Fibroblast of peridontal ligament (primary cell): ENCODE results near the gene DLGAP1.
"Not testable (repeated sequence)": the region's sequence is repeated elsewhere in the genome, so short reads cannot be mapped to it uniquely, and the experiment has no call there.

ENCODE experiments used
- DNase-seq: peaks from one replicate; pipeline ENCODE4 v3.0.0-alpha.2; 2010; ENCODE audit errors: extremely low read depth

DLGAP1 gene

DNA sequence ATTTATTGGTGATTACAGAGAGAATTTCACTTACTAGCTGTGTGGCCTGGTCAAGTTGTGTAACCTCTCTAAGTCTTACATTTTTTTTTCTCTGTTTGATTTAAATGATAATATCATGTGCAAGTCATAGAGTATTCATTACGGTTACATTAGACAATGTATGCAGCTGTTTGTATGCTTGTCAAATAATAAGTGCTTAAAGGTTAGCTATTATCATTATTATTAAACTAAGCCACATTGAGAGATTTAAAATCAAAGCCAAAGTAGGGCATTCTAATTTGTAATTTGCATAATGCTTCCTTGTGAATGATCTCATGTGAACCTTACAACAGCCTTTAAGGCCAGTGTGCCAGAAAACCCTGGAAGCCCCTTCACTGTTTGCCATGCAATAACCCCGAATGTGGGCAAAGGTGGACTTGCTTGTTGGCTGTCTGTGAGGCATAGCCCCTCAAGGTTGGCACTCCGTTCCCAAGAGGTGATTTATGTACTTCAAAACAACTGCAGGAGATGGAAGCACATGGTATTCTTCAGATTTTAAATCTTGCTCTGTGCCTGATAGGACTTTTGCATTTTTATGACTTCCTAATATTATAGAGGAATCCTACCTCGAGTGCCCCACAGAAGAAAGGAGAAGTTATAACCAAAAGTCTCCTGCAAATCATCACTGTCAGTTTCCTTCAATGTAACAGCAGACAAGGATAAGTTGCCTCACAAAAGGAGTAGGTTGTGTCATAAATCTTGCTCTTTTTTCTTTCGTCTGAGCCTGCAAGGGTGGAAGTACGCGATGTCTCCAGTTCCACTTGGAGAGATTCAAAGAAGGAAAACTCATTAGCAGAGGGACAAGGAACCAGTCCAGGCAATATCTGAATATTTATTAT, 733.1 kb downstream of the DLGAP1 start:
- no peak for DNase-seq

GRCh38 chr18:3720818-3721545, 734.1 kb downstream of the DLGAP1 start:
- no peak for DNase-seq

GRCh38 chr18:3720159-3720558, 734.9 kb downstream of the DLGAP1 start:
- no peak for DNase-seq

DNA sequence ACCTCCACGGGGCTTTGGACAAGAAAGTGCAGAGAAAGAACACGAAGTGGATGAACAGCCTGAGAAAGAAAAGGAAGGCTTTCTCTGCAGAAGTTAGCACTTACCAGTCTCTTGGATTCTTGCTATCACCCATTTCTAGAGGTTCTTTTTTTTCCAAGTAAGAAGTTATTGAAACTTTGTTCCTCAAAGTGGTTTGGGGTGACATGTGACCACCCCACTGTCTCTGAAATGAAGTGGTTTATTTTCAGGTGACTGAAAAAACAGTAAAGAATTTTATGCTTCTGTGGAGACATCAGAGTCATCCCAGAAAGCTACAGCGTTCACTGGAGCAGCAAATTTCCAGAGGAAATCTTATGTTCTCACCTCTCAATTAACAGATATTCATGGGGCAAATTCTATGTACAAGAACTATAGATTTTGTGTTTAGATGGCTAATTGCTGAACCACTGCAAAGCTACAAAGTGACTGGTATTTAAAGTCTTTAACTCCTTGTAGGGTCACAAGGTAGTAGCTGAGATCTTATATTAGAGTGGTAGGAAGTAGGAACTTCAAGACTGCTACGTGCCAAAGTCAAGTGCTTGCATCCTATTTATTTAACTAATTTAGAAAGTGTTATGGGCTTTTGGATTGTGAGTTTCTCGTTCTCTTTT, 737.6 kb downstream of the DLGAP1 start:
- DNase-seq: no peak

DNA sequence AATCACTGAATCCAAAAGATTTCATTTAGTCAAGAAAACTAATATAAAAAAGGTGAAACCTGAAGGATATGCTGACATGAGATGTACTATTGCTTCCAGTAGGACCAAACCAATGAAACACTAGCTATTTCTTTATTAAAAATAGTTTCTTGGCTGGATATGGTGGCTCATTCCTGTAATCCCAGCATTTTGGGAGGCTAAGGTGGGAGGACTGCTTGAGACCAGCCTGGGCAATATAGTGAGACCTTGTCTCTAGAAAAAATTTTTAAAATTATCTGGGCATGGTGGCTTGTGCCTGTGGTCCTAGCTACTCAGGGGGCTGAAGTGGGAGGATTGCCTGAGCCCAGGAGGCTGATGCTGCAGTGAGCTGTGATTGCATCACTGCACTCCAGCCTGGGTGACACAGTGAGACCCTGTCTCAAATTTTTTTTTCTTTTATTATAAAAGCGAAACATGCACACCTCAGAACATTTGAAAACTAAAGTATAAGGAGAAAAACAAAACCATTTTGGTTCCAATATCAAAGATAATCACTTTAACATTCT, 738.9 kb downstream of the DLGAP1 start:
- DNase-seq: no peak

DNA sequence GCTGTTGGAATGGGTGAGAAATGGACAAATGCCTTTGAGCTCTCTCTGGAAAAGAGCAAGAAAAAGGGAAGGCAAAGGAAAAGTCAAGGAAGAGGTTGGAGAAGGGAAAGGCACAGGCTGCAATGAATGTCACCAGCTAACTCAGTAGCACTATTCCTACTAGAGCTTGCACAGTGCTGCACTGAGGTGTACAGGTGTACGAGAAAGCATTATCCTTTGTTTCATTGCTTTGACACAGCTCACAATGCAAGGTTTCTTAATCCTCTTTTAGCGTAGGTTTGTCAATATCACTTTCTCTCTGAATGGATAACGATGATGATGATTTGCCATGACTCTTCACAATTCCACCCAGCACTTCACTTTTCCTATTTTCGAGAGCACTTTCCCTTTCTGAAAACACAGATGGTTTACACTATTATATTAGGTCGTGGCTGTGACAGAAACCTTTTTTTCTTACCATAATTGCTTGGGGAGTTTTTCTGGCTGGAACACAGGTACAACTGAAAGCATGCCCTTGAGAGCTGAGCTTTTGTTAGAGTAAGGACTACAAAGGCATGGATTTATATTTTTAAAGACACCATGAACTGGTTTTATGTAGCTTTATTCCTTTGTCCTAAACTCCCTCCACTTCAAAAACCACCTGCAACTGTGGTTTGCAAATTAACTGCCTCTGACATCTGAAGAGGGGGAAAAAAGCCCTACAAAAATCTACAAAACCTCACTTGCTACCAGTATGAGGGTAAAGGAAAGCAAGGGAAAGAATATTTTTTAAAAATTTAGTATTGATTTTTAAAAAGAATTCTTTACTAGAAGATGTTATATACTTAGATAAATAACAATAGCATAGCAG, 739.7 kb downstream of the DLGAP1 start:
- DNase-seq: no peak

DNA sequence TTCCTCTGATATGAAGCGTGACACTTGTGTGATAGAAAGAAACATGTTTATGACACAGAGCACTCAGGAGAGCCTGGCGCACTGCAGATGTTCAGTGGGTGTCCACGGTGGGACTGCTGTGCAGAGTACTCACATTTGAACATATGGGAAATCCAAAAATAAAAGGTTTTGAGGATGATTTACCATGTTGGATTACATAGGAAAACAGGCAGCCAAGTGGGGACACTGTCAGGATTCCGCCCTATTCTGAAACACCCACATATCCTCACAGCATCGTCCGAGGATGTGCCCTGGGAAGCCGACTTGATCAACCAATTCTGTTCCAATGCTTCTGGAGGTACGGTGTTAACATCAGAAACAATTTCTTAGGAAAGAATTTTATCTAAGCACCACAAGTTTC, 741.4 kb downstream of the DLGAP1 start:
- DNase-seq: no peak

DNA sequence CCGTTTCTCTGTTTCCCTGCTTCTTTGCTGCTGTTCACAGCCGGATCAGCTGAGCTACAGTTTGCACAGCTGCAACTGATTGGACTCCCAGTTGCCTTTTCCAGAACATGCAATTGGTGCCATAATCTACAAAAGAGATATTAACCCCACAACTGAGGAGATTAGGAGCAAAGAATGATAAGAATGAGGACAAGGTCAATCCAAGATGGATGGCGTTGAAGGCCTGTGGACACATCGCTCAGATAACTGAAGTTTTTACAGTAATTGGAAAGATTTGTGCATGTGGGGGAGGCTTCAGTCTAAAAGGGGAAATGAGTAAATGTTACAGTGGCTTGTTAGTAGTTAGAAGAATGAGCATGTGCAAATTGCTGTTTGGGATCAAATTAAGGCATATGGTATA, 741.9 kb downstream of the DLGAP1 start:
- DNase-seq: no peak

- no peak for DNase-seq
Measured at GRCh38 chr18:3712491-3712890, 742.6 kb downstream of the DLGAP1 start.

DNA sequence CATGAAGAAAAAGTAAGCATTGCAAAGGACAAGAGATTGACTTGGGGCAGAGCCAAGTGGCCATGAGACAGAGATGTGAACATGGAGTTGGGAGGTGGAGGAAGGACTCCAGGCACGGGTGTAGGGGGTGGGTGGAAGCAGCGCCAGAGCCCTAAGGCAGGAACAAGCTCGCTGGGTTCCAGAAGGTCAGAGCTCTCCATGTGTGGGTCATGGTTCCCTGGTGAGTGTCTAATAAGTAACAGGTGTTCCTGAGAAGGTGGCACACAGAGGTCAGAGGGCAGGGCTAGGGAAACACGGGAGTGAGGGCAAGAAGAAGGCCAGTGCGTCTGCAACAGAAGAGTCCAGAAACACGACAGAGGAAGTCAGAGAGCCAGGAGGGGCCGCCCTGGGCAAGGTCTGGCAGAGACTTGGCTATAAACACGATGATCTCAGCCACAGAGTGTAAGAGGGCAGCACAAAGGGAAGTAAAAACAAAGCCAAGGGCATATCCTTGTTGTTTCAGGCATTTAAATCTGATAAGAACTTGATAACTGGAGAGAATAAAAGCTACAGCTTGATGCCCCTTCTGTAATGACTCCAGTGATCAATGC, 744.3 kb downstream of the DLGAP1 start:
- DNase-seq: no peak

DNA sequence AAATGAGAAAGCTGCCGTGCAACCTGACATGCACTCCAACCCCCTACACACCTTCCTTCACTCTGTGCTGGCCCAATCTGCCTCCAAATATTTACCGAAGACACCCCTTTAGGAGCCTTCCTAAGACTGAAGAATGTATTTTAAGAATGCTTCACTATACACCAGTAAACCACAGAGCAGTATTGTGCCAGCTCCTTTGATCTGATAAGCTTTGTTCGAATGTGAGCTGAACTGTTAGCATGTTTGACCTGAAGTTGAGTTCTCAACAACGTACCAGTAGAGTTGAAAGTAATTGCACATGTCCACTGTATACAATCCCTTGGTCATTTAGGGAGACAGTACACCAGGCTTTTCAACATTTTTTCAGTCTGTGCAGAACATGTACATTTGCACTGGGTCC, 745.9 kb downstream of the DLGAP1 start:
- DNase-seq: no peak

GRCh38 chr18:3706279-3707097, 748.6 kb downstream of the DLGAP1 start:
- no peak for DNase-seq

- DNase-seq: no peak
Measured at GRCh38 chr18:3704556-3705344, 750.4 kb downstream of the DLGAP1 start.

GRCh38 chr18:3703732-3704176, 751.4 kb downstream of the DLGAP1 start:
- DNase-seq: peak; percentile 72

GRCh38 chr18:3699707-3700567, 755.2 kb downstream of the DLGAP1 start:
- DNase-seq: not testable (repeated sequence)

- DNase-seq: not testable (repeated sequence)
Measured at GRCh38 chr18:3694030-3694778, 760.9 kb downstream of the DLGAP1 start.

- DNase-seq: no peak
Measured at GRCh38 chr18:3693410-3693809, 761.7 kb downstream of the DLGAP1 start.
